Mammary epithelial cell (primary cell): Measurements from ENCODE around the gene ASCL3.

Experiments used
- EZH2 ChIP-seq: IDR thresholded peaks from 2 replicates; pipeline ENCODE4 v1.6.1; 2012; ENCODE audit warnings: low read length, inconsistent platforms, borderline replicate concordance
- TF ChIP-seq, protein P1 (sequence below), 2 donors: IDR thresholded peaks in 1 of 2; conservative IDR thresholded peaks in 1 of 2; 2 replicates each; pipeline ENCODE4 v1.5.1; 2011 to 2012; ENCODE audit warnings: inconsistent platforms in 2 of 2, low read length in 2 of 2, mild to moderate bottlenecking in 2 of 2, control low read depth in 1 of 2, low read depth in 1 of 2; ENCODE audit not compliant: insufficient read depth in 1 of 2; ENCODE audit errors: extremely low read depth in 1 of 2

DNA sequence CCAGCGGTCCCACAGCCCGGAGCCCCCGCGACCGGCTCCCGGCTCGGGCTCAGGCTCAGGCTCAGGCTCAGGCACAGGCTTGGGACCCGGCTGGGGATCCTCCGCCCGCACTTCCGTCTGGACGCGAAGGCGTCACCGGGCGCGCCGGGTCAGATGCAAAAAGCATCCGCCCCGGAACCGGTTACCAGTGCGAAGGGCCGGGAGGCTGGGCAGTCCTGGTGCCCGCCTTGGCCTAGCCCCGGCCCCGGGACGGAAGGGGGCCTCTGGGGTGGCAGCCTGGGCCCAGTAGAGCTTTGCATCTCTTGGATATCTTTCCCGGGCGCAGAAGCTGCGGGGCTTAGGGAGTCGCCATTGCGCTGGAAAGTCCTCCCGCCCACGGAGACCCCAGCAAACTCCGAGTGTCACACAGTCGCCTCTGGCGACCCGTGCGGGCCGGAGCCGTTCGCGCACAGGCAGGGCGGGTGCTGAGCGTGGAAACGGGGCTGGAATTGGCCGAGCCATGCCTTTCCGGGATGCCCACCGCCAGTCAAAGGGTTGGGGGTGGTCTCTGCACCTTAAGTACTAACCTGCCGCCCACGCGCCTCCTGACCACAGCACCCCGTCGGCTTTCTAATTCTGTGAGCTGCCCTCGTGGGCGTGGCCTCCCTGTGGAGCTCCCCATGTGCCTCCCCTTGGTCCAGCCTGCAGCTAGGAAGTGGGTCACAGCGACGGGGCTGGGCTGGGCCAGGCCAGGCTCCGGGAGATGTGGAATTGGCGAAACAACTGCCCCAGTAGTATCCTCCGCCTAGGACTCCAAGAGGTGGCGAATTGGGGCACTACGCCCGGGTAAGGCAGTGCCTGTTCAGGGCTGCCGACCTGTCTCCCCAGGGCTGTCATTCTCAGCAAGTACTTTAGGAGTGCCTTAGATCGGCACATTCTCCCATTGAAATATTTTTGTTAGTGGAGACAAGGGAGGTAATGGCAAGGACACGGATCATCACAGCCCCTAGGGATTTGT lies 21.8 kb upstream of the ASCL3 start, which contains the start of gene TMEM9B:
- TF ChIP-seq, protein P1, sequence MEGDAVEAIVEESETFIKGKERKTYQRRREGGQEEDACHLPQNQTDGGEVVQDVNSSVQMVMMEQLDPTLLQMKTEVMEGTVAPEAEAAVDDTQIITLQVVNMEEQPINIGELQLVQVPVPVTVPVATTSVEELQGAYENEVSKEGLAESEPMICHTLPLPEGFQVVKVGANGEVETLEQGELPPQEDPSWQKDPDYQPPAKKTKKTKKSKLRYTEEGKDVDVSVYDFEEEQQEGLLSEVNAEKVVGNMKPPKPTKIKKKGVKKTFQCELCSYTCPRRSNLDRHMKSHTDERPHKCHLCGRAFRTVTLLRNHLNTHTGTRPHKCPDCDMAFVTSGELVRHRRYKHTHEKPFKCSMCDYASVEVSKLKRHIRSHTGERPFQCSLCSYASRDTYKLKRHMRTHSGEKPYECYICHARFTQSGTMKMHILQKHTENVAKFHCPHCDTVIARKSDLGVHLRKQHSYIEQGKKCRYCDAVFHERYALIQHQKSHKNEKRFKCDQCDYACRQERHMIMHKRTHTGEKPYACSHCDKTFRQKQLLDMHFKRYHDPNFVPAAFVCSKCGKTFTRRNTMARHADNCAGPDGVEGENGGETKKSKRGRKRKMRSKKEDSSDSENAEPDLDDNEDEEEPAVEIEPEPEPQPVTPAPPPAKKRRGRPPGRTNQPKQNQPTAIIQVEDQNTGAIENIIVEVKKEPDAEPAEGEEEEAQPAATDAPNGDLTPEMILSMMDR (conservative IDR thresholded peaks at IDR 0.05 in 1 of 2, IDR thresholded peaks at IDR 0.05 in 1 of 2; ENCODE audit: extremely low read depth in 1 of 2, insufficient read depth in 1 of 2, low read depth in 1 of 2, low read length in 2 of 2): no peak
- TF ChIP-seq EZH2: no peak
